Vagina (tissue), 2 donors: ENCODE data around the gene TNNC1. TPM values are rescaled to one million over a fixed set of nuclear protein-coding genes. Genes with fewer than 3 reads are reported as not detected.
A peak's percentile ranks its signal among the peaks of the same experiment; 100 is the strongest.

Experiments used
- DNase-seq, 2 donors: peaks; one replicate each; pipeline ENCODE4 v3.0.0-alpha.2; 2017; ENCODE audit errors: extremely low spot score in 2 of 2
- H3K27ac ChIP-seq: fragments of 200-600 bp; sonication (generic); one replicate; pipeline ENCODE4 v1.5.1; 2019
- H3K27me3 ChIP-seq: fragments of 200-600 bp; sonication (generic); one replicate; pipeline ENCODE4 v1.5.1; 2019
- H3K36me3 ChIP-seq, 2 donors: fragments of 200-600 bp; sonication (generic); one replicate each; pipeline ENCODE4 v1.5.1; 2017 to 2019
- H3K4me1 ChIP-seq: fragments of 200-600 bp; sonication (generic); one replicate; pipeline ENCODE4 v1.5.1; 2019
- H3K4me3 ChIP-seq, 2 donors: fragments of 200-600 bp; sonication (generic); 1 replicate in 1 of 2; 2 replicates in 1 of 2; pipeline ENCODE4 v1.5.1; 2016 to 2019
- H3K9me3 ChIP-seq: fragments of 200-600 bp; sonication (generic); one replicate; pipeline ENCODE4 v1.5.1; 2019
- POLR2A ChIP-seq, 2 donors: fragments of 450-650 bp; IDR thresholded peaks; one replicate each; pipeline ENCODE4 v1.6.1; 2017; ENCODE audit warnings: antibody characterized with exemption in 2 of 2, mild to moderate bottlenecking in 2 of 2, moderate library complexity in 2 of 2
- POLR2AphosphoS5 ChIP-seq, 2 donors: sonication (generic); formaldehyde crosslinking; IDR thresholded peaks; one replicate each; pipeline ENCODE4 v1.9.0; 2017; ENCODE audit warnings: antibody characterized with exemption in 2 of 2, mild to moderate bottlenecking in 2 of 2, low read depth in 1 of 2; ENCODE audit not compliant: insufficient read depth in 1 of 2
- intact Hi-C: fragments of 100-400 bp; cut with DNase I; formaldehyde crosslinking; loops from one replicate; pipeline ENCODE4 v1.15.1; 2023
- total RNA-seq: library from RNA; depleted of rRNA; stranded (reverse); fragments of >200 nt; gene quantifications from one replicate; pipeline ENCODE4 v1.2.3, GENCODE V29; 2016
- TF ChIP-seq, protein P1 (sequence below), 3 experiments: fragments of 450-650 bp in 2 of 3; fragments of 200-600 bp in 1 of 3; sonication (generic) in 1 of 3; IDR thresholded peaks; one replicate each; pipeline ENCODE4 v1.5.1; 2017 to 2019; ENCODE audit warnings: antibody characterized with exemption in 3 of 3, mild to moderate bottlenecking in 2 of 3, moderate library complexity in 2 of 3

Gene TNNC1
- total RNA-seq, 1 donor from 2014 or later, result 1.7 TPM

DNA sequence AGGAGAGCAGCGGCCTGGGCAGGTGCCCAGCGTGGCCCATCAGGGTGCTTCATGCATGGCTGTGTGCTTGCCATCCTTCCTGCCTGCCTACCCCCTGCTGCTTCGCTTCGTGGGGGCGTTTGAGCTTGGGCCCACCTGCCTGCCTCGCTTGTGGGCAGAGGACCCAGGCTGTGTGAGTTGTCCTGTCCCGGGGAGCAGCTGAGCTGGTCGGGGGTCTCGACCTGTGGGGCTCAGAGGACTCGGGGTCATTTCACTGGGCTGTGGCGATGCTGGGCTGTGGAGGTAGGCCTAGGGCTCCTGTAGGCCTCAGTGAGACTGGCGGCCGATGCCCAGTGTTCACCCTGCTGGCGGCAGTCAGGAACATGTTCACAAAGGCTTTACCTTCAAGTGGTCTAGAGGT is 29.2 kb upstream of the TNNC1 start:
- Histone ChIP-seq H3K4me3 (no peak overlapping the region), H3K36me3 (peaks cover 0 to 76% of the 10 kb centered on the region in 2 donors), H3K27ac (peak overlapping the region; percentile 83), H3K9me3 (no peaks in the 10 kb centered on the region), H3K4me1 (peaks cover 39% of the 10 kb centered on the region), H3K27me3 (no peaks in the 10 kb centered on the region)
- intact Hi-C loops, result no loop called here
- DNase-seq, result no peak
- TF ChIP-seq POLR2A (IDR thresholded peaks at IDR 0.05) (no peak), POLR2AphosphoS5 (IDR thresholded peaks at IDR 0.05; ENCODE audit: insufficient read depth in 1 of 2, low read depth in 1 of 2) (no peak)

DNA sequence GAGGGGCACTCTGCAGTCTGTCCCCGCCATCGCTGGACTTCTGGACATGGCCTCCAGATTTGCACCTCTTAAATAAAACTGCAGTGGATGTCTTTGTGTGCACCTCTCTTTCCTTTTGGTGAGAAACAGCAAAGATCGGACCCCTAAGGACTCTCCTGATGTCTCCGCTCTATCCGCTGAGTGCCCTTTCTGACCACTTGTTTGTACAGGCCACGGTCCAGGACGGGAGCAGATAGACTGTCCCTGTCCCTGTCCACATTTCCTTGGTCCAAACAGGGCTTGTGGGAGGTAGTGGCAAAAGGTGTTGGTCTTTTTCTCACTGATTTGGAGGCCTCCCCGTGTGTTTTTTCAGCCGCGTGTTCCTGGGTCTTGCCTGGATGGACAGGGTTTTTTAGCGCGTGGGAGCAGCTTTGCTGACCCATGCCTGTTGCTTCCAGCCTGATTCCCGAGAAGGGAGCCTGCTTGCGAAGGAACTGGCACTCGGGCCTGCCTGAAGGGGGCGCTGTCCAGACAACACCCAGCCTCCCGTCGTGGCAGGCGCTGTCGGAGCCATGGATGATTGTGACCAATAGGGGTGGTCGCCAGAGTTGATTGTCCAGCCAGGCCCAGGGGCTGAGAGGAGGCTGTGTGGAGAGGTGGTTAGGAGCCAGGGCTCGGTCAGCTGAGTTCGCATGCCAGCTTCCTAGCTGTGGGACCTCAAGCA is 28.1 kb upstream of the TNNC1 start:
- TF ChIP-seq POLR2A (IDR thresholded peaks at IDR 0.05), result no peak
- TF ChIP-seq, protein P1, sequence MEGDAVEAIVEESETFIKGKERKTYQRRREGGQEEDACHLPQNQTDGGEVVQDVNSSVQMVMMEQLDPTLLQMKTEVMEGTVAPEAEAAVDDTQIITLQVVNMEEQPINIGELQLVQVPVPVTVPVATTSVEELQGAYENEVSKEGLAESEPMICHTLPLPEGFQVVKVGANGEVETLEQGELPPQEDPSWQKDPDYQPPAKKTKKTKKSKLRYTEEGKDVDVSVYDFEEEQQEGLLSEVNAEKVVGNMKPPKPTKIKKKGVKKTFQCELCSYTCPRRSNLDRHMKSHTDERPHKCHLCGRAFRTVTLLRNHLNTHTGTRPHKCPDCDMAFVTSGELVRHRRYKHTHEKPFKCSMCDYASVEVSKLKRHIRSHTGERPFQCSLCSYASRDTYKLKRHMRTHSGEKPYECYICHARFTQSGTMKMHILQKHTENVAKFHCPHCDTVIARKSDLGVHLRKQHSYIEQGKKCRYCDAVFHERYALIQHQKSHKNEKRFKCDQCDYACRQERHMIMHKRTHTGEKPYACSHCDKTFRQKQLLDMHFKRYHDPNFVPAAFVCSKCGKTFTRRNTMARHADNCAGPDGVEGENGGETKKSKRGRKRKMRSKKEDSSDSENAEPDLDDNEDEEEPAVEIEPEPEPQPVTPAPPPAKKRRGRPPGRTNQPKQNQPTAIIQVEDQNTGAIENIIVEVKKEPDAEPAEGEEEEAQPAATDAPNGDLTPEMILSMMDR (IDR thresholded peaks at IDR 0.05), result no peak
- no peak for TF ChIP-seq POLR2AphosphoS5 (IDR thresholded peaks at IDR 0.05; ENCODE audit: insufficient read depth in 1 of 2, low read depth in 1 of 2)
- Histone ChIP-seq H3K27me3 (no peaks in the 10 kb centered on the region), H3K27ac (no peak overlapping the region), H3K9me3 (no peaks in the 10 kb centered on the region), H3K36me3 (peaks cover 0 to 76% of the 10 kb centered on the region in 2 donors), H3K4me1 (peaks cover 39% of the 10 kb centered on the region), H3K4me3 (no peak overlapping the region)
- intact Hi-C loops, result no loop called here
- DNase-seq, result no peak

GRCh38 chr3:52480768-52481715 is 27.2 kb upstream of the TNNC1 start:
- Histone ChIP-seq H3K27me3 (no peaks in the 10 kb centered on the region), H3K36me3 (peaks cover 0 to 76% of the 10 kb centered on the region in 2 donors), H3K4me1 (peaks cover 37% of the 10 kb centered on the region), H3K9me3 (no peaks in the 10 kb centered on the region), H3K4me3 (no peak overlapping the region), H3K27ac (no peak overlapping the region)
- intact Hi-C loops, result no loop called here
- no peak for DNase-seq
- no peak for TF ChIP-seq POLR2A (IDR thresholded peaks at IDR 0.05)
- TF ChIP-seq, protein P1 (IDR thresholded peaks at IDR 0.05), result no peak
- no peak for TF ChIP-seq POLR2AphosphoS5 (IDR thresholded peaks at IDR 0.05; ENCODE audit: insufficient read depth in 1 of 2, low read depth in 1 of 2)

GRCh38 chr3:52479877-52480575 is 26.2 kb upstream of the TNNC1 start:
- Histone ChIP-seq H3K4me1 (peaks cover 27% of the 10 kb centered on the region), H3K4me3 (no peak overlapping the region), H3K27ac (no peak overlapping the region), H3K27me3 (no peaks in the 10 kb centered on the region), H3K9me3 (no peaks in the 10 kb centered on the region), H3K36me3 (peaks cover 0 to 79% of the 10 kb centered on the region in 2 donors)
- DNase-seq, result no peak
- intact Hi-C loops, result loop anchor here (10.0 kb wide), 1 partner anchor 55 kb away; the partner anchor contains the start of genes NT5DC2 and UQCC5
- TF ChIP-seq POLR2AphosphoS5 (IDR thresholded peaks at IDR 0.05; ENCODE audit: insufficient read depth in 1 of 2, low read depth in 1 of 2) (no peak), POLR2A (IDR thresholded peaks at IDR 0.05) (no peak)
- TF ChIP-seq, protein P1 (IDR thresholded peaks at IDR 0.05), result no peak
